COLO668 (cell line): ENCODE data around the gene AIFM3.

ENCODE experiments used
- DNase-seq: peaks from one replicate; lab custom pipeline; 2025; ENCODE audit not compliant: unreplicated experiment; lab: John Stamatoyannopoulos, UW

AIFM3 gene

DNA sequence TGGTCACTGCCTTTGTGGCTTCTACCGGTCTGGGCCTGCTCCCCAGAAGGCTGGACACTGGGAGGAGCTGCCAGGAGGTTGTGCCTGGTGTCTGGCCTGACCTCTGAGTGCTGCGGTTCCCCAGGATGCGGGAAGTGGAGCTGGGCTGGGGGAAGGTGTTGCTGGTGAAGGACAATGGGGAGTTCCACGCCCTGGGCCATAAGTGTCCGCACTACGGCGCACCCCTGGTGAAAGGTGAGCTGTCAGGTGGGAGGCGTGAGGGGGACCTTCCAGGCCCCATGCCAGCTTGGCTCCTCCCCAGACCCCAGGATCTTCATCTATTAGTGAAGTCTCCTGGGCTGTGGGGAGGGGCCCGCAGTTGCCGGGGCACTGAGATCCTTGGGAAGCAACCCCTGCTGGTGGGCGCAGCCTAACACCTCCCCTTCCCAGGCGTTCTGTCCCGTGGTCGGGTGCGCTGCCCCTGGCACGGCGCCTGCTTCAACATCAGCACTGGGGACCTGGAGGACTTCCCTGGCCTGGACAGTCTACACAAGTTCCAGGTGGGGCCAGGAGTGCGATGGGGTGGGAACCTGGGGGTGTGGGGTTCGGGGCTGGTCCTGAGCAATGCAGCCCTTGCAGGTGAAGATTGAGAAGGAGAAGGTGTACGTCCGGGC lies 6.7 kb downstream of the AIFM3 start:
- DNase-seq: no peak

DNA sequence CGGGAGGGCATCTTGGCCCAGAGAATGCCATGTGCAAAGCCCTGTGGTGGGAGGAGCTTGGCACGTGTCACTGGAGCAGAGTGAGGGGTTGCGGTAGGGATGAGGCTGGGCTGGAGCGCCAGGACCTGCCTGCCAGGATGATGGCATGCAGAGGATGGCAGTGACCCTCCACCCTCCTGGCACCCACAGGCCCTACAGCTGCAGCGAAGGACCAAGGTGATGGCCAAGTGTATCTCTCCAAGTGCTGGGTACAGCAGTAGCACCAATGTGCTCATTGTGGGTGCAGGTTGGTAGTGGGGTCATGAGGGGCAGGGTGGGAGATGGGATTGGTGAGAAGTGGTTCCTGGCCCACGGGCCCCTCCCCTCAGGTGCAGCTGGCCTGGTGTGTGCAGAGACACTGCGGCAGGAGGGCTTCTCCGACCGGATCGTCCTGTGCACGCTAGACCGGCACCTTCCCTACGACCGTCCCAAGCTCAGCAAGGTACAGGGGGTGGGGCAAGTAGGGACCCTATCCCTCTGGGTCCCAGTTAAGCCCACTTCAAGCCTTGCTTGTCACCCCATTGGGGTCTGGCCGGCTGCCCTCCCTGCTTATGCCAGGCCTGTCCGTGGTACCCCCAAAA lies 7.4 kb downstream of the AIFM3 start:
- DNase-seq: no peak

DNA sequence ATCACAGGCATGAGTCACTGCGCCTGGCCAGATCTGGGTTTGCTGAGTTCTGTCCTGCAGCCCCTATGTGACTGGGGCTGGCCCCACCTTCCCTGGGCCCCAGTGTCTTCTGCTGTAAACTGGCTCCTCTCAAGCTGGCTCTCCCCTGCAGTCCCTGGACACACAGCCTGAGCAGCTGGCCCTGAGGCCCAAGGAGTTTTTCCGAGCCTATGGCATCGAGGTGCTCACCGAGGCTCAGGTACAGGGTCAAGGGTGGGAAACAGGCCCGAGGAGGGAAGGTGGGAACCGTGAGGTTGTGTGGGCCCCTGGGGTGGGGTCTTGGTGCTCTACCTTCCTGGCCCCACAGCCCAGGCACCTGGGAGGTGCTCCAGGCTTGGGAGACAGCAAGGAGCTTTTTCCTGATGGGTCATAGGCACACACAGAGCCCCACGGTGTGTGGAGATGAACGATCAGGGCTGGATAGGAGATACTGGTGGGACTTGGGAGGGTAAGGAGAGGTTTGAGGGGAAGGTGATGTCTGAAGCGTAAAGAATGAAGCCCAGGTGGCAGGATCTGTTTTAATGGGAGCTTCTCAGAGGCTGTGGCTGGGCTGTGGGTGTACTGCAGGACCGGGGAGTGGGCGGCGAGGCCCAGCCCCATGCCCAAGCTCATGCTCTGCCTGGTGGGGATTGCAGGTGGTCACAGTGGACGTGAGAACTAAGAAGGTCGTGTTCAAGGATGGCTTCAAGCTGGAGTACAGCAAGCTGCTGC lies 8.7 kb downstream of the AIFM3 start:
- no peak for DNase-seq

DNA sequence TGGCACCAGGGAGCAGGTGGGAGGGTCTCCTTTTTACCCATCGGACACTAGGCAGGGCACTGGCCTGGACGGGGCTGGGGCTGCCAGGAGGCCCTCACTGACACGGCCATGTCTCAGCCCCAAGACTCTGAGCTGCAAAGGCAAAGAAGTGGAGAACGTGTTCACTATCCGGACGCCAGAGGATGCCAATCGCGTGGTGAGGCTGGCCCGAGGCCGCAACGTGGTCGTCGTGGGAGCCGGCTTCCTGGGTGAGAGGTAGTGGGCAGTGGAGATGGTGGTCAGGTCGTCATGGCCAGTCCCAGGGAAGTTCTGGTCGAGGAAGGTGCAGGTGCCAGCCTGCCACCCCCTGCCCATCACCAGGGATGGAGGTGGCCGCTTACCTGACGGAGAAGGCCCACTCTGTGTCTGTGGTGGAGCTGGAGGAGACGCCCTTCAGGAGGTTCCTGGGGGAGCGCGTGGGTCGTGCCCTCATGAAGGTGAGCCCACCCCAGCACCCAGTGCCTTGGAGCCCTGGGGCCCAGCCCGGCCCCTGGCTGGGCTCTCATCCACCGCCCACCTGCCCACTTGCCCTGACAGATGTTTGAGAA lies 9.3 kb downstream of the AIFM3 start:
- DNase-seq: no peak

DNA sequence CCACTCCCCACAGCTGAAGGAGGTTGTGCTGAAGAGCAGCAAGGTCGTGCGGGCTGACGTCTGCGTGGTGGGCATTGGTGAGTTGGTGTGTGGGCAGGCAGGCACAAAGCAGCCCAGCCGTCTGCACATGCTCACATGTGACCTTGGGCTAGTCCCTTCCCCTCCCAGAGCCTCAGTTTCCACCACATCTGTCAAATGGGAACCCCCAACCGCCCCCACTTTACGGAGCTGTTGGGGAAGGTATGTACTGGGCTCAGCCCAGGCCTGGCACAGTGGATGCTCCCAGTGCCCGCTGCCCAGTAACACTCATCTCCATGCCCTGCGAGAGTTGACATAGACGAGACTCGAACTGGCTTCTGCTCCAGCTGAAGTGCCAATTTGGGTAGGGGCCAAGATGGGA lies 10.0 kb downstream of the AIFM3 start:
- no peak for DNase-seq

DNA sequence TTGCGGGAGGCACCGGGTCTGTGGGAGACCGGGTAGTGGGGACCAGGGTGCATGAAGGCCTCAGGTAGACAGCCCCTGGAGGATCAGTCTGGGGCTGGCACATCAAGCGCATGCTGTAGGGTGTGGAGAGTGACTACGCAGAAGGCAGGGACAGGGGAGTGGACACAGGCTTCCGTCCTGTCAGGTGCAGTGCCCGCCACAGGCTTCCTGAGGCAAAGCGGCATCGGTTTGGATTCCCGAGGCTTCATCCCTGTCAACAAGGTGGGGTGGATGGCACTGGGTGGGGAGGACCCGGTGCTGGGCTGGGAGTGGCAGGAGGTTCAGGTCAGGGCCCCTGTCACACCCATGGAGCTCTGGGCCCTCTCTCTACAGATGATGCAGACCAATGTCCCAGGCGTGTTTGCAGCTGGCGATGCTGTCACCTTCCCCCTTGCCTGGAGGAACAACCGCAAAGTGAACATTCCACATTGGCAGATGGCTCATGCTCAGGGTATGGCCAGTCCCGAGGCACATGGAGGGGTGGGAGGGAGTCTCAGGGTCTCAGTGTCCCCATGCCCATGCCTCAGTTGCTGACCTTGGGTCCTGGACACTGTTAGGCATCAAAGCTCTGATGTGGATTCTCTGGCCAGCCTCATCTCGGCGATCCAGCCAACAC lies 10.6 kb downstream of the AIFM3 start:
- DNase-seq: peak; percentile 12

DNA sequence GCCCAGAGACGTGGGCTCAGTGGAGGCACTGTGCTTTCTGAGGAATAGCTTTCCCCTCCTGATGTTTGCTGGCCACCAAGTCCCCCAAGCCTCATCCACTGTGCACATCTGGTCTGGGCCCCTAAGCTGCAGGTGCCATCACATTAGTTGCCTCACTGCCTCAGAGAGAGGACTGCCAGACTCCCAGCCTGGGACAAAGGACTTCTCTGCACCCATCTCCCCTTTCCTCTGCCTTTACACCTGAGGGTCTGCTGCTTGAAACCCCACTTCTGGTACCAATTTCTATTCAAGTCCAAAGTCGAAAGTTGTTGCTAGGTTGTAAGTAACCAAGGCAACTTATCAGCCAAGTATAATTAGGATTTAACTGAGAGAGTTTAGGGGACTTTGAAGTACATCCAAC lies 11.4 kb downstream of the AIFM3 start:
- no peak for DNase-seq

DNA sequence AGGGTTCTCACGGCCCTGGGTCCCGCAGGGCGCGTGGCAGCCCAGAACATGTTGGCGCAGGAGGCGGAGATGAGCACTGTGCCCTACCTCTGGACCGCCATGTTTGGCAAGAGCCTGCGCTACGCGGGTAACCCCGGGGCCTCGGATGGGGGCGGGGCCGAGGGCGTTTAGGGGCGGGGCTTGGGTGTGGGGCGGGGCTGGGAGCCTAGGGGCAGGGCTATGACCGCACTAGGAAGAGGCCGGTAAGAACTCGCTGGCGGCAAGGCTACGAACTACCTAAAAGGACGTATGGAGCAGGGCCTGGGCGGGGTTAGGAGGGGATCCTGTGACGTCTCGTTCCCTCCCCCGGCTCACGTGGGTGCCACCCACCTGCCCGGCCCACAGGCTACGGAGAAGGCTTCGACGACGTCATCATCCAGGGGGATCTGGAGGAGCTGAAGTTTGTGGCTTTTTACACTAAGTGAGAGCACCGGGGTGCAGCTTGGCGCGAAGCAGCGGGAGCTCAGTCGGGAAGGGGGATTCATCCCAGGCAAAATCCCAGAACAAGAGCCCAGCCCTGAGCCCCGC lies 12.3 kb downstream of the AIFM3 start:
- peak; percentile 52 for DNase-seq

DNA sequence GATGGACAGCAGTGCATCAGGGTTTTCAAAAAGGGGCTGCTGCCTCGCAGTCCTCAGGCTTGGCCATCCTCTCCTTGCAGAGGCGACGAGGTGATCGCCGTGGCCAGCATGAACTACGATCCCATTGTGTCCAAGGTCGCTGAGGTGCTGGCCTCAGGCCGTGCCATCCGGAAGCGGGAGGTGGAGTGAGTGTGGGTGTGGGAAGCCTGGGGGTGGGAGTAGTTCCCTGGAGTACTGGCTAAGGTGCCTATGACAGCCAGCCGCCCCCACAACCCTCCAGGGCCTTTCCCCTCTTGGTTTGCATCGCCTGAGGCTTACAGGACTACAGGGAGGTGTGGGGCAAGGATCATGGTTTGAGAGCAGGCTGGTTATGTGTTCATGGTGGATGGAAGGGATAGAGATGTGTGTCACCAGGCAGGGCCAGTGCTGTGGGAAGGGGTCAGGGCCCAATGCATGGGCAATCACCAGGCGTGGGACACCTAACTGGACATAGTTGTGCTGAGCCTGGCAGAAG lies 12.9 kb downstream of the AIFM3 start:
- DNase-seq: no peak

DNA sequence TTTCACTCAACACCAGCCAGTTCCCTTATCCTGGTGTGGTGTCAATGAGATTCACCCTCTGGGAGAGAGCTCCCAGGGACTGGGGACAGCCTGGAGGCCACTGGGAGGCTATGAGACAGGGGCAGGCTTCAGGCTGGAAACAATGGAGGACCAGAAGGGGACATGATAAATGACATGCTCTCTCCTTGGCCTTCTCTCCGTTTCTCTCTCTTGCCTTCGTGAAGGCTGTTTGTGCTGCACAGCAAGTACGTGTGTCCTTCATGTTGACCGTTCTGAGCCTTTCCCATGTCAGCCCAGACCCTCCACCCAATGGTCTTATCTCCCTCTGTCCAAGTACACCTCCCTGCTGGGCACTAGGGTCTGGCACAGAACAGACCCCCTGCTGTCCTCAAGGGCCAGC lies 13.5 kb downstream of the AIFM3 start:
- no peak for DNase-seq

DNA sequence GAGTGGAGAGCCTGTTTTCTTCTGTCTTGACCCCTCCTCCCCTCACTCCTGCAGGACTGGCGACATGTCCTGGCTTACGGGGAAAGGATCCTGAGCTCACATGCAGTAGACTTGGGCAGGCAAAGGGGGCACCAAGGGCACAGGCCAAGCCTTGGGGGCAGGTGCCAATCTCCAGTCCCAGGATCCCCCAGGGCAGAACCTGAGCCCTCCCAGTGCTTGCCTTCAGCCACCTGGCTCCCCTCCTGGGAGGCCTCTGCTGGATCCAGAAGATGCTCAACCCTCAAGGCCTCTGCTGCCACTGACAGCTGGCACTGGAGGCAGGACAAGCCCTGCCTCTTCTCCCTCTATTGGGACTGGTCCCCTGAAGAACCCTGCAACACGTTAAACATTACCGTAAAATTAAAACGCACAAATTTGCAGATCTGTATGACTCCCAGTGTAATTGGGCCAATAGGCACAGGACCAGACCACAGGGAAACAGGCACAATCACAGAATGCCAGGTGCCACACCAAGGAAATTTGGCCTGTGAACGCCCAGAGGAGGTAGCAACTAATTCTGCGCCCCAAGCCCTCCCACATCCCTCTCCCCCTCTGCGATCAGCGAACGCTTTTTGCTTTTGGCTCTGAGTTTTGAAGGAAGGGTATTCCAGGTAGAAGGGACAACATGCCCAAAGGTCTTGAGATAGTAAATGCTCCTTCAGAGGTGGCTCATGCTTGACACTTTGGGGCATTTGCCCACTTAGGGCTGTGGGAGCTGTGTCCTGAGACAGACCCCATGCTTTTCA lies 14.1 kb downstream of the AIFM3 start:
- no peak for DNase-seq

DNA sequence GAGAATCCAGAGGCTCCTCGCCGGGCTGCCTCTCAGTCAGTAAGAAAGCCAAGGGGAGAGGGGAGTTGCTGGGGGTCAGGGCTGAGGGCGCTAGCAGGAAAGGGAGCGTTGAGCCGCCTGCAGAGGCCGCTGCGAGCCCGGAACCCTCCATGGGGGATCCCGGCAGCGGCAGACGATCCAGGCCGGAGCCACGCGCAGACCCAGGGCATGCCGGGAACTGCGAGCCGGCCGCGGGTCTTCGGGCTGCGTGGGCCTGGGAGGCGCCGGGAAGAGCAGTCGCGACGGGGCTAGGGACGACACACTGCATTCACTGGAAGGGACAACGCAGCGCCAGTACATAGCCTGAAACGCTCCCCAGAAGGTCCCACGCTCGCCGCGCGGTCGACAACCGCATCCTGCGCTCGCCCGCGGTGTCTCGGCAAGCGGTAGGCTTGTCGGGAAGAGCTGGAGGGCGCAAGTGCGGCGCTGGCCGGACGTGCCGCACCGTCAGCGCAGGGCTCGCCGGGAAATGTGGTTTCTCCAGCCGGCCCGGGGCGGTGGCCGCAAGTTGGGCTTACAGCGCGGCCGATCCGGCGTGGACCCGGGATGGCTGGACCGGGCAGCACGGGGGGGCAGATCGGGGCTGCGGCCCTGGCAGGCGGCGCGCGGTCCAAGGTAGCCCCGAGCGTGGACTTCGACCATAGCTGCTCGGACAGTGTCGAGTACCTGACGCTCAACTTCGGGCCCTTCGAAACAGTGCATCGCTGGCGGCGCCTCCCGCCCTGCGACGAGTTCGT lies 14.9 kb downstream of the AIFM3 start, which contains the start of gene LZTR1:
Gene LZTR1 (plus strand): TSS at position 511 of the 776 bp plus-strand sequence. CDS start 75 bp downstream, at position 586.
- peak; percentile 86 for DNase-seq

DNA sequence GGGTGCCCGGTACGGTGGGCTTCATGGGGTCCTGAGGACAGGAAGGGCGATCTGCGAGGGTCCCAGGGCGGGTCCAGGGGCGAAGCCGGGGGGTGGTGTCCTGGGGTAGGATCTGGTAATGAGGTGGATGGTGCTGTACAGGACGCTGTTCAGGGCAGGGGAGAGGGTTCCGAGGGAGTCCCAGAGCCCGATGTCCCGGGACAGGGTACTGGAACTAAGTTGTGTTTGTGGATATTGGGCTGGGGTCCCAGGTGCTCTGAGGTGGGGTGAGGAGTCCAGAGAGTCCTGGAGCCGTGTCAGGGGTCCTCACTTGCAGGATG lies 15.5 kb downstream of the AIFM3 start:
- no peak for DNase-seq

DNA sequence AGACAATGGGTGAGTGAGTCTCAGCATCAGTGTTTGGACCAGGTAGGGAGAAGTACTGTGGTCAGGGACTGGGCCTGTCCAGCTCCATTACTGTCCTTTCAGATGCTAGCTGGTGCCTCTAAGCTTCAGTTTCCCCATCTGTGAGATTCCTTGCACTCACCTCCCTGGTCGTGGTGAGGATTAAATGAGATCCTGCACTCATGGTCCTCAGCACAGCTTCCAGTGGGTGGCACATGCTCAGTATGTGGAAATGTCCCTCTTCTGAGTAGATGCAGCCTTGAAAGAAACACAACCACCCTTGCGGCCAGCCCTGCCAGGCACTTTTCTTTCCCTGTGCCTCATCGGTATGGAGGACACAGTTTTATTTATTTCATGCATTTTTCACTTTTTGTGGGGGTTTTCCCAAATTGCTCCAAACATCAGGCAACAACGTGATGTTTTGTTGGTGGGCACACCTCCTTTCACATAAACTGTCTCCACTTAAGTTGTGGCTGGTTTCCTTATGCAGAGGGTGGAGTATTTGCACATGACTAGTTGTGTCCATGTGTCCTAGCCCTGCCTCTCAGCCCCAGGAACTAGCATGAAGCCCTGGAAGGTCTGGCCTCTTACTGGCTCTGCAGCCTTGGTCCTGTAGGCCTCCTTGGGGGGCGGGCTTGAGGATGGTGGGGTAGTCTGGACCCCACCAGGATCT lies 16.2 kb downstream of the AIFM3 start:
- DNase-seq: no peak

DNA sequence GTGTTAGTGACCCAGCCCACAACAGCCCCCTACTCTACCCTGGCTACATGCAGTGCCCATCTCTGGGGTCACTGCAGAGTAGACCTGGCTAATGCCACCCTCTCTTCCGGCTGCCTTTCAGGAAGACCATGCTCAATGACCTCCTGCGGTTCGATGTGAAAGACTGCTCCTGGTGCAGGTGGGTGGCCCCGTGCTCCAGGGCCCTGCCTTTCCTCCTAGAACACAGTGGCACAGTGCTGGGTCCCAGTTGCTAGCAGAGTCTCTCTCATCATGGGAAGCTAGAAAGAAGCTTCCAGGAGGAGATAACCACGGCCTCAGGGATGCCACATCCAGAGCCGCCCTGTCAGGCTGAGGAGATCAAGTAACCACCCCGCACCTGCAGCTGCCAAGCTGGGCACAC lies 18.7 kb downstream of the AIFM3 start:
- no peak for DNase-seq

DNA sequence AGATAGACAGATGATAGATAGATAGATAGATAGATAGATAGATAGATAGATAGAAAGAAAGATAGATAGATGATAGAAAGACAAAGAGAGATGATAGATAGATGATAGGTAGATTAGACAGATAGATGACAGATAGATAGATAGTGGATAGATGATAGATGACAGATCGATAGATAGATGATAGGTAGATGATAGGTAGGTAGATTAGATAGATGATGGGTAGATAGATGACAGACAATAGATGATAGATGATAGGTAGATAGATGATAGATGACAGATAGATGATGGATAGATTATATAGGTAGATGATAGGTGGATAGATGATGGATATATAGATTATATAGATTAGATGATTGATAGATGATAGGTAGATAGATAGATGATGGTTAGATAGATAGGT lies 19.3 kb downstream of the AIFM3 start:
- no peak for DNase-seq

DNA sequence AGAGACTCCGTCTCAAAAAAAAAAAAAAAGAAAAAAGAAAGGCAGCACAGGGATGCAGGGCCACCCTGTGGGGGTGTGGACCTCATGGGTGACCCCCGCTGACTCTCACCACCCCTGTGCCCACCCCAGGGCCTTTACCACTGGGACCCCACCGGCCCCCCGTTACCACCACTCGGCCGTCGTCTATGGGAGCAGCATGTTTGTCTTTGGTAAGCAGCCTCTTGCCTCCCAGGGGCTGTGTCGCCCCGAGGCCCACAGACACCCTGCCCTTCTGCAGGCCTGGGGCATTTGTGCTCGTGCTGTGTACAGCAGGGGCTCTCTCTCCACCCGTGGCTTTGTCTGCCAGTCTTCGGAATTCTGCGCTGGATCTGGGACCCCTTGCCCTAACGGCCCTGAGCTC lies 20.3 kb downstream of the AIFM3 start:
- no peak for DNase-seq

DNA sequence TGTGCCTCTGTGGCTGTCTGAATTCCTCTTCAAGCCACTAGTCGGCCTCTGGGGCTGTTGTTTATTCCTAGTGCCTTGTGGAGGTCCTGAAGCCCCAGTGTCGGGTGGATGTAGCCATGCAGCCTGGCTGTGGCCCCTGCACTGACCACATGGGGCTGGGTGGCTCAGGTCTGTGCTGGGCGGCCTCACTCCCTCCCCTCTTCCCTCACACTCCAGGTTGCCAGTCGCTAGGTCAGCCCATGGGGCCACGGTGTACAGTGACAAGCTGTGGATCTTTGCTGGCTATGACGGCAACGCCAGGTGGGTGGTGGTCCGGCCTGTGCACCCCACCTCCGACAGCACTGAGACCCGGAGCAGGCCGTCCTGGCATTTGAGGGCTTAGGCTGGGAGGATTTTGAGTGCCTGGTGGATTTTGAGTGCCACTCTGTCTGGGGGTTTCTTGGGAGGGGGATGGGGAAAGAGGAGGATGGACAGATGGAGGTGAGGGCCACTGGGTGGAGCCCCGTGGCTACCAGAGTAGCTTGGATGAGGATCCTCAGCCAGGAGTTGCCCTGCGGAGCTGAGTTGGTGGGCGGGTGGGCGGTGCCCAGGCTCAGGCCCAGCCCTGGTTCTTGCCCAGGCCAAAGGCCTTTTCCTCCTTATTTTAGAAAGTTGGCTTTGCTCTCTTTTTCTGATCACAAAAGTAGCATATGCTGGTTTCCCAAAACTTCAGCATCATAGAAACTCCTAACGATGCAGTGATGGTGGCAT lies 21.7 kb downstream of the AIFM3 start:
- DNase-seq: no peak
